Kidney epithelial cell (primary cell): Measurements from ENCODE around the gene LRRC40. TPM values are rescaled to one million over a fixed set of nuclear protein-coding genes. Genes with fewer than 3 reads are reported as not detected.

Experiments
- DNase-seq: peaks from one replicate; pipeline ENCODE4 v3.0.0-alpha.2; 2010; ENCODE audit warnings: low read depth
- H3K27me3 ChIP-seq: 2 replicates; pipeline ENCODE4 v1.6.0; 2011; ENCODE audit warnings: low read length; ENCODE audit not compliant: control insufficient read depth, insufficient read depth
- H3K36me3 ChIP-seq: 2 replicates; pipeline ENCODE4 v1.5.1; 2011; ENCODE audit warnings: low read length; ENCODE audit not compliant: control insufficient read depth, insufficient read depth
- H3K4me3 ChIP-seq: 2 replicates; pipeline ENCODE4 v1.5.1; 2011; ENCODE audit warnings: low read depth, mild to moderate bottlenecking, control low read depth, low read length
- CTCF ChIP-seq: IDR thresholded peaks from 2 replicates; pipeline ENCODE4 v1.5.1; 2011; ENCODE audit warnings: mild to moderate bottlenecking, moderate library complexity, low read length, control low read depth, inconsistent platforms; ENCODE audit not compliant: insufficient read depth, poor library complexity, severe bottlenecking
- total RNA-seq: library from RNA; depleted of rRNA; stranded (reverse); fragments of >200 nt; gene quantifications from 2 replicates; pipeline ENCODE4 v1.2.3, GENCODE V29; 2015

Gene LRRC40
- total RNA-seq, 1 donor from 2014 or later, result 26.5 TPM

GRCh38 chr1:70221238-70222121 is 16.1 kb upstream of the LRRC40 start, which contains the start of gene SRSF11:
SRSF11 (plus strand) TSS chr1:70221380; CDS start chr1:70221637, 257 bp downstream.
- Histone ChIP-seq H3K27me3 (no peaks in the 10 kb centered on the region), H3K4me3 (peak within 1 kb of the TSS; percentile 96), H3K36me3 (no peaks in the 10 kb centered on the region)
- TF ChIP-seq CTCF, result peak; percentile 1
- DNase-seq, result peak; percentile 54

- Histone ChIP-seq H3K4me3 (peak overlapping the region; percentile 96), H3K36me3 (no peaks in the 10 kb centered on the region), H3K27me3 (no peaks in the 10 kb centered on the region)
- DNase-seq, result no peak
- TF ChIP-seq CTCF, result no peak
Observed at GRCh38 chr1:70220517-70221237, 15.3 kb upstream of the LRRC40 start.

- Histone ChIP-seq H3K27me3 (no peaks in the 10 kb centered on the region), H3K4me3 (no peak overlapping the region), H3K36me3 (no peaks in the 10 kb centered on the region)
- no peak for DNase-seq
- no peak for TF ChIP-seq CTCF
Observed at GRCh38 chr1:70220015-70220414, 14.6 kb upstream of the LRRC40 start.

- H3K4me3 ChIP-seq, result no peak overlapping the region
- no peak for TF ChIP-seq CTCF
- DNase-seq, result no peak
- no peaks in the 10 kb centered on the region for H3K36me3 ChIP-seq
- H3K27me3 ChIP-seq, result no peaks in the 10 kb centered on the region
Observed at GRCh38 chr1:70211541-70211940, 6.2 kb upstream of the LRRC40 start.

GRCh38 chr1:70210820-70211219 is 5.4 kb upstream of the LRRC40 start:
- Histone ChIP-seq H3K27me3 (no peaks in the 10 kb centered on the region), H3K36me3 (no peaks in the 10 kb centered on the region), H3K4me3 (no peak overlapping the region)
- no peak for DNase-seq
- TF ChIP-seq CTCF, result no peak
